ENCODE data around the gene MRPL43. TPM values are rescaled to one million over a fixed set of nuclear protein-coding genes. Genes with fewer than 3 reads are reported as not detected.

The MRPL43 gene
- total and polyA plus RNA-seq, 2 donors from 2014 or later = 81.5 to 157 TPM

- peaks cover 7 to 32% (median 8%) of the 10 kb centered on the region in 3 donors for H3K4me1 ChIP-seq (ENCODE audit: control insufficient read depth in 2 of 3, insufficient read depth in 2 of 3, low read depth in 1 of 3, low read length in 3 of 3)
- peak; percentile 78 to 90 (median 83) for DNase-seq
- FAIRE-seq = no peak
- intact Hi-C loops (cut with DNase I) = no loop called here
- no peaks in the 10 kb centered on the region for H3K27me3 ChIP-seq (ENCODE audit: control insufficient read depth, insufficient read depth, low read length)
- peaks cover 0 to 3% (median 1%) of the 10 kb centered on the region in 3 donors for H3K36me3 ChIP-seq (ENCODE audit: control insufficient read depth in 2 of 3, insufficient read depth in 3 of 3, low read length in 3 of 3)
- H3K27ac ChIP-seq (ENCODE audit: low read depth in 2 of 2, low read length in 2 of 2) = peak overlapping the region; percentile 90 to 99
- peak; percentile 59 for TF ChIP-seq CTCF (IDR thresholded peaks at IDR 0.05; ENCODE audit: borderline replicate concordance, extremely low read depth, insufficient read depth)
- H3K9me3 ChIP-seq (ENCODE audit: control insufficient read depth in 2 of 3, insufficient read depth in 1 of 3, low read length in 3 of 3) = no peaks in the 10 kb centered on the region
- H3K9ac ChIP-seq (ENCODE audit: low read length in 3 of 3) = peak overlapping the region; percentile 16 to 82 (median 57)
- peak overlapping the region; percentile 56 to 85 (median 74) for H3K4me3 ChIP-seq (ENCODE audit: low read length in 3 of 3)
Observed at GRCh38 chr10:100997360-100998182, 10.3 kb upstream of the MRPL43 start.

- intact Hi-C loops (cut with DNase I) = no loop called here
- H3K4me3 ChIP-seq (ENCODE audit: low read length in 3 of 3) = peak overlapping the region; percentile 56 to 85 (median 74)
- H3K4me1 ChIP-seq (ENCODE audit: control insufficient read depth in 2 of 3, insufficient read depth in 2 of 3, low read depth in 1 of 3, low read length in 3 of 3) = peaks cover 7 to 26% (median 8%) of the 10 kb centered on the region in 3 donors
- H3K9me3 ChIP-seq (ENCODE audit: control insufficient read depth in 2 of 3, insufficient read depth in 1 of 3, low read length in 3 of 3) = no peaks in the 10 kb centered on the region
- peak overlapping the region; percentile 90 to 99 for H3K27ac ChIP-seq (ENCODE audit: low read depth in 2 of 2, low read length in 2 of 2)
- peak overlapping the region; percentile 11 to 82 (median 57) for H3K9ac ChIP-seq (ENCODE audit: low read length in 3 of 3)
- peaks cover 0 to 3% (median 0%) of the 10 kb centered on the region in 3 donors for H3K36me3 ChIP-seq (ENCODE audit: control insufficient read depth in 2 of 3, insufficient read depth in 3 of 3, low read length in 3 of 3)
- FAIRE-seq = no peak
- no peaks in the 10 kb centered on the region for H3K27me3 ChIP-seq (ENCODE audit: control insufficient read depth, insufficient read depth, low read length)
- DNase-seq = peak; percentile 57 to 85 (median 68)
- TF ChIP-seq CTCF (IDR thresholded peaks at IDR 0.05; ENCODE audit: borderline replicate concordance, extremely low read depth, insufficient read depth) = no peak
Observed at GRCh38 chr10:100996678-100997359, 9.5 kb upstream of the MRPL43 start.

- Histone ChIP-seq H3K4me3 (ENCODE audit: low read length in 3 of 3) (no peak overlapping the region), H3K27me3 (ENCODE audit: control insufficient read depth, insufficient read depth, low read length) (no peaks in the 10 kb centered on the region), H3K9me3 (ENCODE audit: control insufficient read depth in 2 of 3, insufficient read depth in 1 of 3, low read length in 3 of 3) (no peaks in the 10 kb centered on the region), H3K36me3 (ENCODE audit: control insufficient read depth in 2 of 3, insufficient read depth in 3 of 3, low read length in 3 of 3) (peaks cover 5 to 12% (median 11%) of the 10 kb centered on the region in 3 donors), H3K9ac (ENCODE audit: low read length in 3 of 3) (no peak overlapping the region), H3K27ac (ENCODE audit: low read depth in 2 of 2, low read length in 2 of 2) (no peak overlapping the region), H3K4me1 (ENCODE audit: control insufficient read depth in 2 of 3, insufficient read depth in 2 of 3, low read depth in 1 of 3, low read length in 3 of 3) (peaks cover 0 to 14% (median 4%) of the 10 kb centered on the region in 3 donors)
- peak in 1 of 5 donors; percentile 50 for DNase-seq
- TF ChIP-seq CTCF (IDR thresholded peaks at IDR 0.05; ENCODE audit: borderline replicate concordance, extremely low read depth, insufficient read depth) = no peak
- intact Hi-C loops (cut with DNase I) = no loop called here
- no peak for FAIRE-seq
Observed at GRCh38 chr10:100995181-100995580, 7.9 kb upstream of the MRPL43 start.
